HG02759 (cell line): ENCODE data around the gene SLC15A3.

Experiments
- ATAC-seq: cut with Tn5 transposase; IDR thresholded peaks from one replicate; pipeline ENCODE4 v1.9.1; 2021; ENCODE audit warnings: mild to moderate bottlenecking, moderate library complexity; ENCODE audit not compliant: unreplicated experiment

SLC15A3 gene

GRCh38 chr11:60947700-60948099 is 4.3 kb downstream of the SLC15A3 start:
- no peak for ATAC-seq

DNA sequence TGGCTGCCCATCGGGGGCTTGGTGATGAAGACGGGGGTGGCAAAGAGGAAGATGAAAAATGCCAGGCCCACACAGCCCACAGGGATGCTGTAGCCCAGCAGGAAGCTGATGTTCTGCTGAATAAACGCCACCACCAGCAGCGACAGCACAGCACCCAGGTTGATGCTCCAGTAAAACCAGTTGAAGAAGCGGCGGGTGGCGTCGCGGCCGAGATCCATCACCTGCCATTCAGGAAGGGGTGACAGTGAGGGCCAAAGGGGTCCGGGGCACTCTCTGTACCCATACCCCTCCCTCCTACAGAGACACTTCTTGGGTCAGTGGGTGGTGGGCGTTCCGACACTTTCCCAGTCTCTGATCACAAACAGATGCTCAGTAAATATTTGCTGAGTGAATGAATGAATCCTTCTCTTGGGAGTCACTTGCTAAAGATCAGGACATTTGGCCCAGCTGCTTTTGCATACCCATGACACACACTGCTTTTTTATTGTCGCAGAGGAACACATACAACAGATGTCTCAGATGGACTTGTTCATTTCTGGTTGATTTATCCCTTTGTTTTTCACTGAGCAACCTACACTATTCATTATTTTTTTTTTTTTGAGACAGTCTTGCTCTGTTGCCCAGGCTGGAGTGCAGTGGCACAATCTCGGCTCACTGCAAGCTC is 5.2 kb downstream of the SLC15A3 start:
- ATAC-seq: no peak

GRCh38 chr11:60945295-60945667 is 6.7 kb downstream of the SLC15A3 start:
- ATAC-seq: no peak

- ATAC-seq: no peak
These were observed 7.3 kb downstream of the SLC15A3 start for GRCh38 chr11:60944490-60945294.

DNA sequence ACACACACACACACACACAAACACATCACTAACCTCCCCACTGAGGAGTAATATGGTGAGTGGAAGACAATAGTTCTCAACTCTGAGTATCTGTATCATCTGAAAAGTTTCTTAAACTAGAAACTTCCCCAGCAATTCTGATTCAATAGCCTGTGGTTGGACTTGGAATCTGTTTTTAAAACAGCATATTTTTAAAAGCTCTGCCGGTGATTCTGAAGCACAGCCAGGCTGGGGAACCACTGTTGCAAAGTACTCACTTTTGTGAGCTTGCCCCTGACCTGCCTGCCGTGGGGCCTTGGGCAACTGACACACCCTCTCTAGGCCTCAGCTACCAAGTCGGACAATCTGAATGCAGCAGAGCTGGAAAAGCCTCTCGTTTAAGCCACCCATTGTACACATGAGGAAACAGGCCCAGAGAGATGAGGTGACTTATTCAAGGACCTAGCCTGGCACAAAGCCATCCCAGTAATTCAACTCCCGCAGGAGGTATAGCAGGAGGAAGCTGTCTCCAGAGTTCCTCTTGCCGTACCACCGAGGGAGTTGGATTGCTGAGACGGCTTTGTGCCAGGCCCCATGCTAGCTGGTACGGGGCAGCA is 8.9 kb downstream of the SLC15A3 start:
- no peak for ATAC-seq

DNA sequence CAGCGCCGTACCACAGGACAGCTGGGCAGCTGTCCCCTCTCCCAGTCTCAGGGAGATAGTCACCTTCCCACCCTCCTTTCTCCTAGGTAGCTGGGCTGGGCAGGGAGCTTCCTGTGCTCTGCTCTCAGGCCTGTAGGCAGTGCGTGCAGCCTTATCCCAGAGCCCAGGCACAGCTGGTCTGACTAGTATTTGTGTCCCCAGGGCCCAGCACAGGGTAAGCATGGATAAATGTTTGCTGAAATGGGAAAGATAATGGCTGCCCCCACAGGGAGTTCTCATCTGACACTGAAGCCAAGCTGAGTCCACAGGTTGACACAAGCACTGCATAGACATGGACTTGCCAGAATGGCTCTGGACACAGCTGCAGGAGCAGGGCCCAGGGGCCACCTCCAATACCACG is 9.8 kb downstream of the SLC15A3 start:
- no peak for ATAC-seq

DNA sequence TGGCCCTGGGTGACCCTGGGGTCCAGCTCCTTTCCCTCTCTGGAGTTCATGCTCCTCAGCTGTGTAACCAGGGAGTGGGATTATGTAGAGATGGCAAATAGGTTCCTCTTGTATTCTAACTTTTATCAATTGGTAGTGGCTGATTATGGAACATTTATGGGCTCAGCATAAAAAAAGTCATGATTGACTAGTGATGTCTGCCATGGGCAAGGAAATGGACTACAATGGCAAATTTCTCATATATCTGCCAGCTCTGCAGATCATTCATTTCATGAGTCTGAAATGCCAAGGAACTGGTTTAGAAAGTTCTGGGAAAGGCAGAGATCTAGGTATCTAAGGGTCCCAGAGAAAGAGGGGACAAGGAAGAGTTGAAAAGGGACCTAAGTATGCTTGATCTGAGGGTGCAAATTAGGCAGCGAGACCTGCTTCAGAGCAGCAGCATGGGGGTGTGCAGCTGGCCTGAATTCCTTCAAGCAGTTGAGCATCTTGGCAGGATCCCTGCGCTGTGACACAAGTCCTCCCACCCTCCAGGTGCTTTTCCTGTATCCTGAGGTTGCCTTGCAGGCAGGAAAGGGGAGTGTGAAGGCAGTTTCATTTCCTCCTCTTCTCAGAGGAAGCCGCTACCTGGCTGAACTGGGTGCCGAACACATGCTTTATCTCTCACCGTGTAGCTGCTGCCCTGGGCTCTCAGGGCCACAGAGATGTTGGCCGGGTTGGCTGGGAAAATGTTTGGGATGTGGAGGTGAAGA is 10.4 kb downstream of the SLC15A3 start:
- no peak for ATAC-seq

DNA sequence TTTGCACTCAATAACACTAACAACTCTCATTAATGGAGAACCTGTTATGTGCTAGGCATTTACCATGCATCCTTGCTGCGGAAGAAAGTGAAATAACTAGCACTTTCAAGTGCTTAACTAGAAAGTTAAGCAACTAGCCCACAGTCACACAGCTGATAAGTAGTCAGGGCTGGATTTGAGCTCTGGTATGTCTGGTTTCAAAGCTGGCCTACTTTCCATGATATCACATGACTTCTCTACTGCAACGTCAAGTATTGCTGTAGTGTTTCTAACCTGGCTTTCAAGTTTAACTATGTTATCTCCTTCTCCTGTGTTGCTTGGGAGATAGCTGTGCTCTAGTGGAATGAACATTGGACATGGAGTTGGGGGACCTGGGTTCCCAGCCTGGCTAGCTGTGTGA is 12.1 kb downstream of the SLC15A3 start:
- no peak for ATAC-seq

- ATAC-seq: no peak
These were observed 12.7 kb downstream of the SLC15A3 start for GRCh38 chr11:60939301-60939700.

- ATAC-seq: no peak
These were observed 13.5 kb downstream of the SLC15A3 start for GRCh38 chr11:60938500-60938899.

GRCh38 chr11:60937811-60938210 is 14.2 kb downstream of the SLC15A3 start:
- ATAC-seq: no peak

GRCh38 chr11:60937144-60937527 is 14.8 kb downstream of the SLC15A3 start:
- ATAC-seq: no peak

DNA sequence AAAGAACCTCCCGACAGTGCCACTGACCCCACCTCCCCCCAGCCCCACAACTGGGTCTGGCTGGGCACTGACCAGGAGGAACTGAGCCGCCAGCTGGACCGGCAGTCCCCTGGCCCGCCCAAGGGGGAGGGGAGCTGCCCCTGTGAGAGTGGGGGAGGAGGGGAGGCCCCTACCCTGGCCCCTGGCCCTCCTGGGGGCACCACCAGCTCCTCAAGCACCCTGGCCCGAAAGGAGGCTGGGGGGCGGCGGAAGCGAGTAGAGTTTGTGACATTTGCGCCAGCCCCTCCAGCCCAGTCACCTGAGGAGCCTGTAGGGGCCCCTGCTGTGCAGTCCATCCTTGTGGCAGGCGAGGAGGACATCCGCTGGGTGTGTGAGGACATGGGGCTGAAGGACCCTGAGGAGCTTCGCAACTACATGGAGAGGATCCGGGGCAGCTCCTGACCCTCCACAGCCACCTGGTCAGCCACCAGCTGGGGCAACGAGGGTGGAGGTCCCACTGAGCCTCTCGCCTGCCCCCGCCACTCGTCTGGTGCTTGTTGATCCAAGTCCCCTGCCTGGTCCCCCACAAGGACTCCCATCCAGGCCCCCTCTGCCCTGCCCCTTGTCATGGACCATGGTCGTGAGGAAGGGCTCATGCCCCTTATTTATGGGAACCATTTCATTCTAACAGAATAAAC is 15.4 kb downstream of the SLC15A3 start:
- ATAC-seq: no peak

- ATAC-seq: no peak
These were observed 16.1 kb downstream of the SLC15A3 start for GRCh38 chr11:60935676-60936442.

DNA sequence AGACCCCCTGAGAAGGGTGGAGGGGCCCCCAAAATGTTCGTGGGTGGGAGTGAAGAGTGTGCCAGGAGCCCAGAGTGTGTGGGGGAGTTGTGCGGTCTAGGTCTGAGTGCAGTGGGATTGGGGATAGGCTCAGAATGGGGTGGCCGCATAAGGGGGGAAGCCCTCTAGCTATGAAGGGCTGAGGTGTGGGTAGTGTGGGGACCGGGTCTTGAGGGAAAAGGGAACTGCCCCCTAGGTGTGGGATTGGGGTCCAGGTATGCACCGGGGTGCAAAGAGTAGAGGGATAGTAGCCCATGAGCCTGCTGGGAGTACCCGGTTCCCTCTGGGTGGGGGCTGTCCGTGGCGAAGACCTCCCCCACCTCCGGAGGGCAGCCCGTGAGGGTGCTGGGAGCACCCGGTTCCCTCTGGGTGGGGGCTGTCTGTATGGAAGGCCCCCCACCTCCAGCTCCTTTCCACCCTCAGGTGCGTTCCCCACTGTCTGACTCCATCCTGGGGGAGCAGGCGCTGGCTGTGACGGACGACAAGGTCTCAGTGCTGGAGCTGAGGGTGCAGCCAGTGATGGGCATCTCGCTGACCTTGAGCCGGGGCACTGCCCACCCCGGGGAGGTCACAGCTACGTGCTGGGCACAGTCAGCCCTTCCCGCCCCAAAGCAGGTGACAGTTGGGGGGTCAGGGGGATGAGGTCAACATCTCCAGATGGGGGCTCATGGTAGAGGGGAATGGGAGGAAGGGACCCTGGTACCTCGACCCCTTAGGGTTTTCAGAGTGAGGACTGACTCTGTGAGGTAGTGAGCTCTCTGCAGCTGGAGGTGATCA is 17.0 kb downstream of the SLC15A3 start:
- no peak for ATAC-seq

- no peak for ATAC-seq
These were observed 17.7 kb downstream of the SLC15A3 start for GRCh38 chr11:60934124-60934789.

DNA sequence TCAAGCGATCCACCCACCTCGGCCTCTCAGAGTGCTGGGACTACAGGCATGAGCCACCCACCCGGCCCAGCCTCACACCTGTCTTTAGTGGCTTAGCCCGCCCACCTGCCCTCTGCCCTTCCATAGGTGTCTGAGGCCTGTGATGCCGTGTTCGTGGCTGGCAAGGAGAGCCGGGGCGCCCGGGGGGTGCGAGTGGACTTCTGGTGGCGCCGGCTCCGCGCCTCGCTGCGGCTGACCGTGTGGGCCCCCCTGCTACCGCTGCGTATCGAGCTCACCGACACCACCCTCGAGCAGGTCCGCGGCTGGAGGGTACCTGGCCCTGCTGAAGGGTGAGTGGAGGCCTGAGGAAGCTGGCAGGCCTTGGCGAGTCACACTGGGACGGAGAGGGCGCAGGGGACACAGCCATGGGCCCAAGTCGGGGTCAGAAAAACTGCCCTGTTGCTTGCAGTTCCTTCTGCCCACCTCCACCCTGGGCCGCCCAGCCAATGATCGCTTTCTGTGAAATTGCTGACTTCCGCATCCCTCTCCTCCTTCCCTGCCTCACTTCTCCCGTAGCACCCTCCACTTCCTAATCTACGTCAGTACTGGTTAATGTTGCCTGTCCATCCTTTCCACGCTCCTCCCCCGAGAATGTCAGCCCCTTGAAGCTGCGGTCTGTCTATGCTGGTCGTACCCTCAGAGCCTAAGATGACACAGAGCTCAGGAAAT is 18.4 kb downstream of the SLC15A3 start:
- no peak for ATAC-seq
